ENCODE data around the gene PCBP2. TPM values are rescaled to one million over a fixed set of nuclear protein-coding genes. Genes with fewer than 3 reads are reported as not detected.

The PCBP2 gene
- polyA plus RNA-seq, 2 donors = 330 to 344 TPM

- no peaks in the 10 kb centered on the region for H3K9me3 ChIP-seq (ENCODE audit: control insufficient read depth in 2 of 2, insufficient read depth in 1 of 2, low read depth in 1 of 2, low read length in 1 of 2)
- WGBS, 2 donors = 75 to 76% methylated on average over 6 of the region's 6 CpGs
- no peak overlapping the region for H3K4me3 ChIP-seq (ENCODE audit: low read depth in 1 of 2, low read length in 2 of 2)
- H3K27me3 ChIP-seq (ENCODE audit: control insufficient read depth in 1 of 2, insufficient read depth in 2 of 2, low read length in 2 of 2) = no peaks in the 10 kb centered on the region
- H3K36me3 ChIP-seq (ENCODE audit: control insufficient read depth in 2 of 2, insufficient read depth in 2 of 2, low read length in 1 of 2) = peaks cover 22 to 29% of the 10 kb centered on the region in 2 donors
- no peak overlapping the region for H3K27ac ChIP-seq (ENCODE audit: low read depth in 2 of 2, low read length in 1 of 2)
- no peaks in the 10 kb centered on the region for H3K4me1 ChIP-seq (ENCODE audit: control insufficient read depth in 2 of 2, insufficient read depth in 2 of 2, low read length in 1 of 2)
Observed at GRCh38 chr12:53514628-53515290, 62.9 kb downstream of the PCBP2 start.

DNA sequence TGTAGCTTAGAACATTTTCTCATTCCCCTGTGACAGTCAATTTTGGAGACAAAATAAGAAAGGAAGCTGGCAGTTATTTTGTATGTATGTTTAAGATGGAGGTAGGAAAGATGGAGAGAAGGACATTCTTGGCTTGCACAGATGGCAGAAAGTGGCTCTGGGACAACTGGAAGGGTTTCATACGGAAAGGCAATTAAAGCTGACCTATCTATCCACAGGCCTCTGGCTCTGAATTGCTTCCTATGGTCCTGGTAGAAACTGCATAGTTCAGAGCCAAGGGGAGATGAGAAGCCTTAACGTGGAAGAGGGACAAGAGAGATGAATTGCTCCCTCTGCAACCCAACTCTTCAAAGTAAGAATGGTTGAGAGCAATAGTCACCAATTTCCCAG lies 63.4 kb downstream of the PCBP2 start:
- H3K36me3 ChIP-seq (ENCODE audit: control insufficient read depth in 2 of 2, insufficient read depth in 2 of 2, low read length in 1 of 2) = peaks cover 20 to 29% of the 10 kb centered on the region in 2 donors
- H3K4me3 ChIP-seq (ENCODE audit: low read depth in 1 of 2, low read length in 2 of 2) = no peak overlapping the region
- H3K27ac ChIP-seq (ENCODE audit: low read depth in 2 of 2, low read length in 1 of 2) = peak overlapping the region in 1 of 2 donors; percentile 18
- H3K4me1 ChIP-seq (ENCODE audit: control insufficient read depth in 2 of 2, insufficient read depth in 2 of 2, low read length in 1 of 2) = no peaks in the 10 kb centered on the region
- H3K9me3 ChIP-seq (ENCODE audit: control insufficient read depth in 2 of 2, insufficient read depth in 1 of 2, low read depth in 1 of 2, low read length in 1 of 2) = no peaks in the 10 kb centered on the region
- no peaks in the 10 kb centered on the region for H3K27me3 ChIP-seq (ENCODE audit: control insufficient read depth in 1 of 2, insufficient read depth in 2 of 2, low read length in 2 of 2)
- WGBS, 2 donors = 81 to 87% methylated on average over 2 of the region's 2 CpGs

DNA sequence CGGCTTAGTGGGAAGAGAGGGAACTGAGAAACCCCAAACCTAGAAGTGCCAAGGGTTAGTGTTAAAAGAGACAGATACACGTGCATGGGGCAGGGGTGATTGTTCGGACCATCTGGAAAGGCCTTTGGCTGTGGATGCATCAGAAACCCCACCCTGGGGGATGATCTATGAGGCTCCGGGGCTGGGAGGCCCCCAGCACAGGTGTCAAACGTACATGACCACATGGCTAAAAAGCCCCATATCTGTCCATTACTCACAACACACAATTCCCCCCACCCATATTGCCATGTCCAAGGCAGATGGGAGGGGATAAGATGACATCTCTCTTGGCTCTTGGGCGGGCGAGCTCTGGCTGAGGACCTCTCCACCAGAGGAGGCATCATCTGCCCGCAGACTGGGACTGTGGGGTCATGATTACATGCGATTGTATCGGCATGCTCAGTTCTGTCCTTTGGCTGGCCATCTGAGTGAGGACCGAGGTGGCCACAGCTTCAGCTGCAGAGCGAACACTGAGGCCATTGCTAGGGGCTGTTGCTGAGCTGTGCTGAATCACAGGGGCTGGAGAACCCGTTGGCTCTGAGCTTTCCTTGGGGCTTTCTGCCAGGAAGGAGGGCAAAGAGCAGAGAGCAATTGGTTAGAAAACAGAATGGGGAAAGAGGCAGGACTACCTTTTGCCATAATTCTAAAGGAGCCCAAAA lies 65.0 kb downstream of the PCBP2 start:
- WGBS, 2 donors = 84 to 86% methylated on average over 13 of the region's 13 CpGs
- Histone ChIP-seq H3K27me3 (ENCODE audit: control insufficient read depth in 1 of 2, insufficient read depth in 2 of 2, low read length in 2 of 2) (no peaks in the 10 kb centered on the region), H3K36me3 (ENCODE audit: control insufficient read depth in 2 of 2, insufficient read depth in 2 of 2, low read length in 1 of 2) (peaks cover 18 to 32% of the 10 kb centered on the region in 2 donors), H3K27ac (ENCODE audit: low read depth in 2 of 2, low read length in 1 of 2) (no peak overlapping the region), H3K9me3 (ENCODE audit: control insufficient read depth in 2 of 2, insufficient read depth in 1 of 2, low read depth in 1 of 2, low read length in 1 of 2) (no peaks in the 10 kb centered on the region), H3K4me1 (ENCODE audit: control insufficient read depth in 2 of 2, insufficient read depth in 2 of 2, low read length in 1 of 2) (no peaks in the 10 kb centered on the region), H3K4me3 (ENCODE audit: low read depth in 1 of 2, low read length in 2 of 2) (no peak overlapping the region)

DNA sequence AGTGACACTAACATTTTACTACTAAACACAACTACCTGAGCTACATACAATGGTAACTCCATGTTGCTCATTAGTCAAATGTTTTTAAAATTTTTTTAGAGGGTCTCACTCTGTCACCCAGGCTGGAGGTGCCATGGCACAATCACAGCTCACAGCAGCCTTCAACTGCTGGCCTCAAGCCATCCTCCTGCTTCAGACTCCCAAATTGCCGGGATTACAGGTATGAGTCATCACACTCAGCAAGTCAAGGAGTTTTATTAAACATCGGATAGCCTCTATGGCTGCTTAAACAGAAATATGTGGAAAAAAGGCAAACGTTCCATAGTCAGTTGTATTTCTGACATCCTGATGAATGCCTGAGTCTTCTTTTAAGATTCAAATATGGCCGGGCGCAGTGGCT lies 66.5 kb downstream of the PCBP2 start:
- peaks cover 16 to 34% of the 10 kb centered on the region in 2 donors for H3K36me3 ChIP-seq (ENCODE audit: control insufficient read depth in 2 of 2, insufficient read depth in 2 of 2, low read length in 1 of 2)
- no peaks in the 10 kb centered on the region for H3K27me3 ChIP-seq (ENCODE audit: control insufficient read depth in 1 of 2, insufficient read depth in 2 of 2, low read length in 2 of 2)
- no peaks in the 10 kb centered on the region for H3K9me3 ChIP-seq (ENCODE audit: control insufficient read depth in 2 of 2, insufficient read depth in 1 of 2, low read depth in 1 of 2, low read length in 1 of 2)
- H3K27ac ChIP-seq (ENCODE audit: low read depth in 2 of 2, low read length in 1 of 2) = no peak overlapping the region
- no peak overlapping the region for H3K4me3 ChIP-seq (ENCODE audit: low read depth in 1 of 2, low read length in 2 of 2)
- 66 to 78% methylated on average over 5 of the region's 5 CpGs for WGBS, 2 donors
- H3K4me1 ChIP-seq (ENCODE audit: control insufficient read depth in 2 of 2, insufficient read depth in 2 of 2, low read length in 1 of 2) = no peaks in the 10 kb centered on the region

GRCh38 chr12:53523131-53523530 lies 71.2 kb downstream of the PCBP2 start:
- Histone ChIP-seq H3K4me3 (ENCODE audit: low read depth in 1 of 2, low read length in 2 of 2) (no peak overlapping the region), H3K27ac (ENCODE audit: low read depth in 2 of 2, low read length in 1 of 2) (no peak overlapping the region), H3K27me3 (ENCODE audit: control insufficient read depth in 1 of 2, insufficient read depth in 2 of 2, low read length in 2 of 2) (no peaks in the 10 kb centered on the region), H3K4me1 (ENCODE audit: control insufficient read depth in 2 of 2, insufficient read depth in 2 of 2, low read length in 1 of 2) (no peaks in the 10 kb centered on the region), H3K36me3 (ENCODE audit: control insufficient read depth in 2 of 2, insufficient read depth in 2 of 2, low read length in 1 of 2) (peaks cover 11 to 18% of the 10 kb centered on the region in 2 donors), H3K9me3 (ENCODE audit: control insufficient read depth in 2 of 2, insufficient read depth in 1 of 2, low read depth in 1 of 2, low read length in 1 of 2) (no peaks in the 10 kb centered on the region)
- WGBS, 2 donors = 92 to 93% methylated on average over 3 of the region's 3 CpGs

- H3K4me1 ChIP-seq (ENCODE audit: control insufficient read depth in 2 of 2, insufficient read depth in 2 of 2, low read length in 1 of 2) = no peaks in the 10 kb centered on the region
- no peaks in the 10 kb centered on the region for H3K9me3 ChIP-seq (ENCODE audit: control insufficient read depth in 2 of 2, insufficient read depth in 1 of 2, low read depth in 1 of 2, low read length in 1 of 2)
- no peak overlapping the region for H3K27ac ChIP-seq (ENCODE audit: low read depth in 2 of 2, low read length in 1 of 2)
- no peak overlapping the region for H3K4me3 ChIP-seq (ENCODE audit: low read depth in 1 of 2, low read length in 2 of 2)
- WGBS, 2 donors = 92 to 96% methylated on average over 13 of the region's 13 CpGs
- H3K27me3 ChIP-seq (ENCODE audit: control insufficient read depth in 1 of 2, insufficient read depth in 2 of 2, low read length in 2 of 2) = no peaks in the 10 kb centered on the region
- H3K36me3 ChIP-seq (ENCODE audit: control insufficient read depth in 2 of 2, insufficient read depth in 2 of 2, low read length in 1 of 2) = peaks cover 11 to 18% of the 10 kb centered on the region in 2 donors
Observed at GRCh38 chr12:53524476-53524875, 72.6 kb downstream of the PCBP2 start.

DNA sequence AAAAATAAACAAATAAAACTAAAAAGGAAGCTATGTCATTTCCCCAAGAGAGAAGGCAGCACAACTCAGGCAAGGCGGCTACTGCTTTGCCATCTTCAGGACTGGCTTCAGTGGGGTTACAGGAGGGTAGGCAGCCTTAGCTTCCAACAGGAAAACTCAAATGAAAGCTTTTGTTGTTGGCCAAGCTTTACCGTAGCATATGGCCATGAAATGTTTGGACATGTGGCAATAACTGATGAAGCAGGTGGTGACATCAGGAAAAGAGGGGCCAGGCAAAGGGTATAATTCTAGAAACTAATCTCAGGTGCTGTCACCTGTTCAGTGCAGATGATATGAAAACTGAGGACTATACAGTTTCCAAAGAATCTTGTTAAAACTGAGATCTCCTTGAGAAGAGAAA lies 78.2 kb downstream of the PCBP2 start:
- peaks cover 9 to 18% of the 10 kb centered on the region in 2 donors for H3K36me3 ChIP-seq (ENCODE audit: control insufficient read depth in 2 of 2, insufficient read depth in 2 of 2, low read length in 1 of 2)

More for the DNA sequence above, 78.2 kb downstream of the PCBP2 start:
- Histone ChIP-seq H3K4me3 (ENCODE audit: low read depth in 1 of 2, low read length in 2 of 2) (no peak overlapping the region), H3K27me3 (ENCODE audit: control insufficient read depth in 1 of 2, insufficient read depth in 2 of 2, low read length in 2 of 2) (no peaks in the 10 kb centered on the region), H3K4me1 (ENCODE audit: control insufficient read depth in 2 of 2, insufficient read depth in 2 of 2, low read length in 1 of 2) (no peaks in the 10 kb centered on the region), H3K27ac (ENCODE audit: low read depth in 2 of 2, low read length in 1 of 2) (no peak overlapping the region), H3K9me3 (ENCODE audit: control insufficient read depth in 2 of 2, insufficient read depth in 1 of 2, low read depth in 1 of 2, low read length in 1 of 2) (no peaks in the 10 kb centered on the region)
- WGBS, 2 donors = 94 to 95% methylated on average over 2 of the region's 2 CpGs

Other genes starting within 250 kb of the PCBP2 start
- 1 to 10 TPM; 7.5 to 8.0 TPM for gene ITGB7, start 244.9 kb upstream of the PCBP2 start, polyA plus RNA-seq
- gene RARG, start 219.9 kb upstream of the PCBP2 start, polyA plus RNA-seq = 100 to 1,000 TPM in 1 of 2 donors, 10 to 100 TPM in 1; 84.8 to 104 TPM
- gene ESPL1, start 183.8 kb upstream of the PCBP2 start, polyA plus RNA-seq = 10 to 100 TPM; 43.8 to 66.1 TPM
- gene PFDN5, start 156.6 kb upstream of the PCBP2 start, polyA plus RNA-seq = 100 to 1,000 TPM; 612 to 762 TPM
- 10 to 100 TPM; 41.8 to 75.0 TPM for gene MYG1, start 152.4 kb upstream of the PCBP2 start, polyA plus RNA-seq
- 10 to 100 TPM; 31.4 to 41.2 TPM for gene AAAS, start 130.5 kb upstream of the PCBP2 start, polyA plus RNA-seq
- not detected for gene SP7, start 115.7 kb upstream of the PCBP2 start, polyA plus RNA-seq
- 10 to 100 TPM; 21.6 to 22.3 TPM for gene SP1, start 71.9 kb upstream of the PCBP2 start, polyA plus RNA-seq
- gene AMHR2, start 28.2 kb upstream of the PCBP2 start, polyA plus RNA-seq = under 1 TPM in 1 of 2 donors, not detected in 1; 0.08 TPM
- gene PRR13, start 10.4 kb upstream of the PCBP2 start, polyA plus RNA-seq = 100 to 1,000 TPM in 1 of 2 donors, 10 to 100 TPM in 1; 73.8 to 119 TPM
- gene MAP3K12, start 47.4 kb downstream of the PCBP2 start, polyA plus RNA-seq = 1 to 10 TPM; 6.2 to 8.5 TPM
- gene TARBP2, start 49.2 kb downstream of the PCBP2 start, polyA plus RNA-seq = 10 to 100 TPM; 20.1 to 24.8 TPM
- gene NPFF, start 55.4 kb downstream of the PCBP2 start, polyA plus RNA-seq = under 1 TPM in 1 of 2 donors, not detected in 1; 0.12 TPM
- gene ATF7, start 174.3 kb downstream of the PCBP2 start, polyA plus RNA-seq = 10 to 100 TPM; 15.9 to 23.5 TPM
- gene ATP5MC2, start 224.0 kb downstream of the PCBP2 start, polyA plus RNA-seq = 100 to 1,000 TPM; 334 to 466 TPM